ENCODE results near the gene PCGF2. TPM values are rescaled to one million over a fixed set of nuclear protein-coding genes. Genes with fewer than 3 reads are reported as not detected.

PCGF2 gene
- total and polyA plus RNA-seq, 9 of the 15 experiments (the other 6 are each of a cell fraction or from before 2014, with no cell fraction given) = 1.3 to 33.4 (median 7.0) TPM

- TF ChIP-seq, protein P1, sequence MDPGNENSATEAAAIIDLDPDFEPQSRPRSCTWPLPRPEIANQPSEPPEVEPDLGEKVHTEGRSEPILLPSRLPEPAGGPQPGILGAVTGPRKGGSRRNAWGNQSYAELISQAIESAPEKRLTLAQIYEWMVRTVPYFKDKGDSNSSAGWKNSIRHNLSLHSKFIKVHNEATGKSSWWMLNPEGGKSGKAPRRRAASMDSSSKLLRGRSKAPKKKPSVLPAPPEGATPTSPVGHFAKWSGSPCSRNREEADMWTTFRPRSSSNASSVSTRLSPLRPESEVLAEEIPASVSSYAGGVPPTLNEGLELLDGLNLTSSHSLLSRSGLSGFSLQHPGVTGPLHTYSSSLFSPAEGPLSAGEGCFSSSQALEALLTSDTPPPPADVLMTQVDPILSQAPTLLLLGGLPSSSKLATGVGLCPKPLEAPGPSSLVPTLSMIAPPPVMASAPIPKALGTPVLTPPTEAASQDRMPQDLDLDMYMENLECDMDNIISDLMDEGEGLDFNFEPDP (CRISPR knock-in tag; IDR thresholded peaks at IDR 0.05) = no peak
- TF ChIP-seq ZNF174 (CRISPR knock-in tag; IDR thresholded peaks at IDR 0.05) = no peak
- TF ChIP-seq HSF4 (CRISPR knock-in tag; IDR thresholded peaks at IDR 0.05; ENCODE audit: borderline replicate concordance) = no peak
- TF ChIP-seq FOXA3 (CRISPR knock-in tag; conservative IDR thresholded peaks at IDR 0.05 in 1 of 2, IDR thresholded peaks at IDR 0.05 in 1 of 2) = no peak
- TF ChIP-seq HOXB6 (CRISPR knock-in tag; IDR thresholded peaks at IDR 0.05; ENCODE audit: borderline replicate concordance) = no peak
- TF ChIP-seq XRCC5 (IDR thresholded peaks at IDR 0.05; ENCODE audit: low read depth, low read length) = peak; percentile 61; the same call in 1 of the 2 replicates
- TF ChIP-seq RBM15 (IDR thresholded peaks at IDR 0.05; ENCODE audit: insufficient read depth, low read length) = no peak
- no peak for TF ChIP-seq HEY1 (CRISPR knock-in tag; IDR thresholded peaks at IDR 0.05; ENCODE audit: borderline replicate concordance)
- TF ChIP-seq BMI1 (IDR thresholded peaks at IDR 0.05; ENCODE audit: low read length) = no peak
- no peak for TF ChIP-seq ZNF408 (CRISPR knock-in tag; IDR thresholded peaks at IDR 0.05; ENCODE audit: low read depth)
- no peak for TF ChIP-seq MXD1 (CRISPR knock-in tag; IDR thresholded peaks at IDR 0.05; ENCODE audit: borderline replicate concordance, poor library complexity, severe bottlenecking)
- TF ChIP-seq BRD9 (IDR thresholded peaks at IDR 0.05; ENCODE audit: low read depth, partially characterized antibody) = peak; percentile 68
- peak; percentile 36 for TF ChIP-seq FIP1L1 (IDR thresholded peaks at IDR 0.05; ENCODE audit: low read depth, low read length, poor library complexity, severe bottlenecking)
- TF ChIP-seq ZNF324 (CRISPR knock-in tag; IDR thresholded peaks at IDR 0.05) = no peak
- no peak for TF ChIP-seq NR3C1 (CRISPR knock-in tag; IDR thresholded peaks at IDR 0.05)
- TF ChIP-seq, protein P2, sequence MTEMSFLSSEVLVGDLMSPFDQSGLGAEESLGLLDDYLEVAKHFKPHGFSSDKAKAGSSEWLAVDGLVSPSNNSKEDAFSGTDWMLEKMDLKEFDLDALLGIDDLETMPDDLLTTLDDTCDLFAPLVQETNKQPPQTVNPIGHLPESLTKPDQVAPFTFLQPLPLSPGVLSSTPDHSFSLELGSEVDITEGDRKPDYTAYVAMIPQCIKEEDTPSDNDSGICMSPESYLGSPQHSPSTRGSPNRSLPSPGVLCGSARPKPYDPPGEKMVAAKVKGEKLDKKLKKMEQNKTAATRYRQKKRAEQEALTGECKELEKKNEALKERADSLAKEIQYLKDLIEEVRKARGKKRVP (CRISPR knock-in tag; IDR thresholded peaks at IDR 0.05) = no peak
- TF ChIP-seq FOXJ2 (tag; IDR thresholded peaks at IDR 0.05) = no peak
- no peak for TF ChIP-seq FOXJ3 (CRISPR knock-in tag; IDR thresholded peaks at IDR 0.05)
- TF ChIP-seq ARID2 (IDR thresholded peaks at IDR 0.05) = peak; percentile 89
- peak; percentile 94 for TF ChIP-seq ZBTB7A (IDR thresholded peaks at IDR 0.05; ENCODE audit: borderline replicate concordance, control insufficient read depth, low read depth, low read length)
- no peak for TF ChIP-seq NELFE (IDR thresholded peaks at IDR 0.05; ENCODE audit: insufficient read depth, insufficient read length)
- TF ChIP-seq ZNF239 (CRISPR knock-in tag; IDR thresholded peaks at IDR 0.05) = no peak
- no peak for TF ChIP-seq PRPF4 (IDR thresholded peaks at IDR 0.05; ENCODE audit: insufficient read depth, low read depth, low read length, poor library complexity, severe bottlenecking)
These were observed 12.8 kb downstream of the PCGF2 start (continued) for GRCh38 chr17:38735161-38735997.

Measured in K562 (cell line).